Activated CD4-positive, alpha-beta T cell treated with anti-CD3 and anti-CD28 coated beads, Interleukin-2, amount 50 U/mL, for 48 hours (primary cell): ENCODE measurements around the gene ASB15.

Source experiments
- DNase-seq, 2 experiments: peaks; one replicate each; pipeline ENCODE4 v3.0.0-alpha.2; 2020

ASB15 gene

GRCh38 chr7:123637878-123638277, 36.3 kb downstream of the ASB15 start:
- DNase-seq = no peak

- no peak for DNase-seq
Observed at GRCh38 chr7:123639631-123640030, 38.0 kb downstream of the ASB15 start.

GRCh38 chr7:123640583-123640982, 39.0 kb downstream of the ASB15 start:
- DNase-seq = no peak

- DNase-seq = no peak
Observed at GRCh38 chr7:123641901-123642300, 40.3 kb downstream of the ASB15 start.

GRCh38 chr7:123643495-123644441, 42.1 kb downstream of the ASB15 start:
- no peak for DNase-seq

GRCh38 chr7:123645516-123645915, 43.9 kb downstream of the ASB15 start:
- no peak for DNase-seq

- no peak for DNase-seq
Observed at GRCh38 chr7:123647106-123647730, 45.6 kb downstream of the ASB15 start.

GRCh38 chr7:123649964-123650363, 48.3 kb downstream of the ASB15 start:
- no peak for DNase-seq

GRCh38 chr7:123650595-123650994, 49.0 kb downstream of the ASB15 start:
- DNase-seq = no peak

- no peak for DNase-seq
Observed at GRCh38 chr7:123652406-123652805, 50.8 kb downstream of the ASB15 start.

- no peak for DNase-seq
Observed at GRCh38 chr7:123653162-123653561, 51.5 kb downstream of the ASB15 start.

GRCh38 chr7:123655614-123656013, 54.0 kb downstream of the ASB15 start, which contains the start of gene LMOD2:
Gene LMOD2 (plus strand): TSS chr7:123655866. CDS start chr7:123655964, 98 bp downstream.
- no peak for DNase-seq

GRCh38 chr7:123656544-123657303, 55.1 kb downstream of the ASB15 start:
- no peak for DNase-seq

- no peak for DNase-seq
Observed at GRCh38 chr7:123657304-123657685, 55.7 kb downstream of the ASB15 start.

GRCh38 chr7:123658023-123658422, 56.4 kb downstream of the ASB15 start:
- no peak for DNase-seq

GRCh38 chr7:123660514-123661354, 59.1 kb downstream of the ASB15 start:
- DNase-seq = no peak

- DNase-seq = no peak
Observed at GRCh38 chr7:123661765-123662164, 60.1 kb downstream of the ASB15 start.

GRCh38 chr7:123662293-123662692, 60.7 kb downstream of the ASB15 start:
- DNase-seq = no peak

GRCh38 chr7:123662755-123663154, 61.1 kb downstream of the ASB15 start:
- DNase-seq = no peak

- DNase-seq = no peak
Observed at GRCh38 chr7:123663200-123663599, 61.6 kb downstream of the ASB15 start.

- DNase-seq = no peak
Observed at GRCh38 chr7:123665157-123665556, 63.5 kb downstream of the ASB15 start.

- DNase-seq = no peak
Observed at GRCh38 chr7:123665896-123666295, 64.3 kb downstream of the ASB15 start.
